CD14-positive monocyte (primary cell): ENCODE data around the gene GH1. TPM values are rescaled to one million over a fixed set of nuclear protein-coding genes. Genes with fewer than 3 reads are reported as not detected.
A peak's percentile ranks its signal among the peaks of the same experiment; 100 is the strongest.
"Not testable (repeated sequence)": the region's sequence is repeated elsewhere in the genome, so short reads cannot be mapped to it uniquely, and the experiment has no call there.

Source experiments
- DNase-seq, 3 donors: peaks; one replicate each; pipeline ENCODE4 v3.0.0-alpha.2; 2011 to 2022
- H2AFZ ChIP-seq: 2 replicates; pipeline ENCODE4 v1.6.0; 2012; ENCODE audit warnings: mild to moderate bottlenecking, low read depth, low read length, inconsistent platforms; ENCODE audit not compliant: insufficient read depth, poor library complexity, severe bottlenecking
- H3K27ac ChIP-seq, 2 donors: 1 replicate in 1 of 2; 2 replicates in 1 of 2; pipeline ENCODE4 v1.5.1; 2012 to 2013; ENCODE audit warnings: low read length in 2 of 2, control low read depth in 1 of 2, inconsistent platforms in 1 of 2, low read depth in 1 of 2, mild to moderate bottlenecking in 1 of 2
- H3K27me3 ChIP-seq, 2 donors: one replicate each; pipeline versions ENCODE4 v1.6.0 to v1.6.1; 2011 to 2013; ENCODE audit warnings: low read length in 2 of 2; ENCODE audit not compliant: control insufficient read depth in 2 of 2, insufficient read depth in 2 of 2
- H3K36me3 ChIP-seq, 2 donors: replicated peaks in 1 of 2; 1 replicate in 1 of 2; 2 replicates in 1 of 2; pipeline versions ENCODE4 v1.5.1 to v1.6.1; 2012 to 2013; ENCODE audit warnings: low read length in 2 of 2, control low read depth in 1 of 2, inconsistent platforms in 1 of 2, mild to moderate bottlenecking in 1 of 2; ENCODE audit not compliant: insufficient read depth in 2 of 2, control insufficient read depth in 1 of 2
- H3K4me1 ChIP-seq, 2 donors: 1 replicate in 1 of 2; 2 replicates in 1 of 2; pipeline versions ENCODE4 v1.5.1 to v1.6.1; 2012 to 2013; ENCODE audit warnings: low read length in 2 of 2, control low read depth in 1 of 2, inconsistent platforms in 1 of 2, mild to moderate bottlenecking in 1 of 2, moderate library complexity in 1 of 2; ENCODE audit not compliant: insufficient read depth in 2 of 2, control insufficient read depth in 1 of 2
- H3K4me2 ChIP-seq: replicated peaks from 2 replicates; pipeline ENCODE3; 2012; ENCODE audit warnings: low read length, moderate library complexity, mild to moderate bottlenecking; ENCODE audit not compliant: poor library complexity, severe bottlenecking; ENCODE audit errors: extremely low read depth
- H3K4me3 ChIP-seq, 3 experiments: fragments of 200-600 bp in 1 of 3; sonication (generic) in 1 of 3; replicated peaks in 1 of 3; 1 replicate in 2 of 3; 2 replicates in 1 of 3; pipeline ENCODE4 v1.5.1; 2011 to 2013; ENCODE audit warnings: low read length in 3 of 3, mild to moderate bottlenecking in 3 of 3, control low read depth in 2 of 3, low read depth in 2 of 3, inconsistent platforms in 1 of 3, moderate library complexity in 1 of 3
- H3K79me2 ChIP-seq: 2 replicates; pipeline ENCODE4 v1.6.0; 2012; ENCODE audit warnings: mild to moderate bottlenecking, control low read depth, inconsistent platforms, low read length, moderate library complexity; ENCODE audit not compliant: insufficient read depth
- H3K9ac ChIP-seq: 2 replicates; pipeline ENCODE4 v1.6.0; 2017; ENCODE audit warnings: low read length, mild to moderate bottlenecking; ENCODE audit not compliant: insufficient read depth, poor library complexity, severe bottlenecking
- H3K9me3 ChIP-seq, 2 donors: replicated peaks in 1 of 2; 1 replicate in 1 of 2; 2 replicates in 1 of 2; pipeline versions ENCODE4 v1.5.1 to v1.6.1; 2012 to 2013; ENCODE audit warnings: low read length in 2 of 2, control low read depth in 1 of 2; ENCODE audit not compliant: control insufficient read depth in 1 of 2, insufficient read depth in 1 of 2
- H4K20me1 ChIP-seq: 2 replicates; pipeline ENCODE4 v1.6.0; 2012; ENCODE audit warnings: mild to moderate bottlenecking, low read length, control low read depth, moderate library complexity; ENCODE audit not compliant: insufficient read depth
- H3K27ac Mint-ChIP-seq, 7 donors: one replicate each; pipeline ENCODE4 v1.8.0; 2020; ENCODE audit warnings: mild to moderate bottlenecking in 7 of 7, mixed read lengths in 7 of 7, moderate library complexity in 6 of 7, inconsistent platforms in 2 of 7
- H3K27me3 Mint-ChIP-seq, 3 donors: one replicate each; pipeline ENCODE4 v1.8.0; 2021 to 2022; ENCODE audit warnings: low read depth in 3 of 3, mild to moderate bottlenecking in 3 of 3, mixed read lengths in 3 of 3, moderate library complexity in 3 of 3, inconsistent platforms in 1 of 3
- H3K36me3 Mint-ChIP-seq, 2 donors: one replicate each; pipeline ENCODE4 v1.8.0; 2020; ENCODE audit warnings: mixed read lengths in 2 of 2, inconsistent platforms in 1 of 2, mild to moderate bottlenecking in 1 of 2
- H3K4me1 Mint-ChIP-seq: one replicate; pipeline ENCODE4 v1.8.0; 2020; ENCODE audit warnings: mild to moderate bottlenecking, mixed read lengths
- H3K4me3 Mint-ChIP-seq, 2 donors: one replicate each; pipeline ENCODE4 v1.8.0; 2020; ENCODE audit warnings: mild to moderate bottlenecking in 2 of 2, mixed read lengths in 2 of 2, moderate library complexity in 1 of 2
- H3K9me3 Mint-ChIP-seq, 7 donors: one replicate each; pipeline ENCODE4 v1.8.0; 2020 to 2022; ENCODE audit warnings: mixed read lengths in 7 of 7, mild to moderate bottlenecking in 6 of 7, moderate library complexity in 6 of 7, inconsistent platforms in 2 of 7
- CTCF ChIP-seq: fragments of 200-600 bp; IDR thresholded peaks from one replicate; pipeline ENCODE4 v1.8.0; 2022; ENCODE audit warnings: antibody characterized with exemption, mild to moderate bottlenecking
- WGBS: methylation state at CpG from one replicate; pipeline ENCODE4 v1.1.5; 2013; ENCODE audit warnings: missing lambda C conversion rate; ENCODE audit not compliant: insufficient coverage; 5-methylcytosine and 5-hydroxymethylcytosine counted together
- intact Hi-C, 2 donors: fragments of 100-400 bp; cut with micrococcal nuclease; formaldehyde crosslinking; loops; one replicate each; pipeline versions ENCODE4 v1.15.0 to v1.15.1; 2023
- polyA plus RNA-seq, 3 donors: library from polyadenylated mRNA; depleted of rRNA in 1 of 3; unstranded in 2 of 3; stranded (reverse) in 1 of 3; fragments of 300-500 nt in 2 of 3; fragments of >200 nt in 1 of 3; fragmentation: Illumina TruSeq in 2 of 3; gene quantifications; 1 replicate in 2 of 3; 2 replicates in 1 of 3; pipeline ENCODE4 v1.2.3, GENCODE V29; 2012 to 2021

GH1 gene
- polyA plus RNA-seq, 3 donors = not detected

- H3K4me3 Mint-ChIP-seq, DNase-seq, H3K4me1 ChIP-seq, H4K20me1 ChIP-seq, H3K36me3 ChIP-seq, H3K9me3 ChIP-seq, H2AFZ ChIP-seq, H3K9ac ChIP-seq, H3K27ac ChIP-seq, H3K4me1 Mint-ChIP-seq, H3K9me3 Mint-ChIP-seq, H3K4me3 ChIP-seq, H3K36me3 Mint-ChIP-seq, H3K27me3 ChIP-seq, H3K27ac Mint-ChIP-seq, H3K79me2 ChIP-seq, intact Hi-C loops, H3K4me2 ChIP-seq: not testable (repeated sequence)
- WGBS = no CpG with 5 or more reads among the region's 11 CpGs
- TF ChIP-seq CTCF = peak; percentile 24
- H3K27me3 Mint-ChIP-seq = peaks cover 6 to 11% (median 10%) of the 10 kb centered on the region in 3 donors
Observed at GRCh38 chr17:63892316-63893037, 26.2 kb downstream of the GH1 start.

GRCh38 chr17:63889026-63889848 lies 29.4 kb downstream of the GH1 start:
- intact Hi-C loops, H3K79me2 ChIP-seq, H3K4me1 ChIP-seq, H3K4me1 Mint-ChIP-seq, H4K20me1 ChIP-seq, H3K36me3 ChIP-seq, H3K36me3 Mint-ChIP-seq, H2AFZ ChIP-seq, H3K9ac ChIP-seq, H3K27me3 ChIP-seq, H3K9me3 ChIP-seq, H3K4me3 ChIP-seq, H3K9me3 Mint-ChIP-seq, H3K4me2 ChIP-seq, H3K27ac ChIP-seq: not testable (repeated sequence)
- Mint-ChIP-seq H3K27ac (peak overlapping the region in 1 of 7 donors; percentile 72), H3K27me3 (peaks cover 10 to 16% (median 13%) of the 10 kb centered on the region in 3 donors), H3K4me3 (peak overlapping the region in 1 of 2 donors; percentile 39)
- TF ChIP-seq CTCF = peak; percentile 67
- DNase-seq = peak; percentile 25 to 34 (median 28)
- WGBS = 33% methylated on average over 2 of the region's 13 CpGs

GRCh38 chr17:63885119-63885518 lies 33.5 kb downstream of the GH1 start:
- H3K27ac ChIP-seq, H3K79me2 ChIP-seq, H3K4me2 ChIP-seq, H3K9ac ChIP-seq, H3K4me1 Mint-ChIP-seq, H3K4me1 ChIP-seq, H3K4me3 Mint-ChIP-seq, H3K36me3 ChIP-seq, H3K36me3 Mint-ChIP-seq, H3K27ac Mint-ChIP-seq, H4K20me1 ChIP-seq, H3K4me3 ChIP-seq, H3K9me3 ChIP-seq, H2AFZ ChIP-seq, DNase-seq, H3K27me3 ChIP-seq, H3K9me3 Mint-ChIP-seq, intact Hi-C loops: not testable (repeated sequence)
- 100% methylated on average over 4 of the region's 11 CpGs for WGBS
- peaks cover 11 to 14% (median 11%) of the 10 kb centered on the region in 3 donors for H3K27me3 Mint-ChIP-seq
